Measurements from ENCODE around the gene CMTM6.

The CMTM6 gene

GRCh38 chr3:32510075-32510724, 7.5 kb upstream of the CMTM6 start:
- H3K27ac ChIP-seq = no peak overlapping the region
- no peak for TF ChIP-seq ZFX (IDR thresholded peaks at IDR 0.05)
- TF ChIP-seq CTCF (conservative IDR thresholded peaks at IDR 0.05) = peak; percentile 72

GRCh38 chr3:32508711-32509110, 6.1 kb upstream of the CMTM6 start:
- no peak overlapping the region for H3K27ac ChIP-seq
- TF ChIP-seq ZFX (IDR thresholded peaks at IDR 0.05) = no peak
- TF ChIP-seq CTCF (conservative IDR thresholded peaks at IDR 0.05) = no peak

GRCh38 chr3:32506466-32506865, 3.8 kb upstream of the CMTM6 start:
- TF ChIP-seq ZFX (IDR thresholded peaks at IDR 0.05) = no peak
- TF ChIP-seq CTCF (conservative IDR thresholded peaks at IDR 0.05) = no peak
- no peak overlapping the region for H3K27ac ChIP-seq

- peak overlapping the region; percentile 59; the same call in 1 of the 2 replicates for H3K27ac ChIP-seq
- TF ChIP-seq ZFX (IDR thresholded peaks at IDR 0.05) = no peak
- no peak for TF ChIP-seq CTCF (conservative IDR thresholded peaks at IDR 0.05)
Observed at GRCh38 chr3:32502946-32503286, 264 bp upstream of the CMTM6 start.

- TF ChIP-seq CTCF (conservative IDR thresholded peaks at IDR 0.05) (no peak), ZFX (IDR thresholded peaks at IDR 0.05) (no peak)
- peak overlapping the region; percentile 59; the same call in 1 of the 2 replicates for H3K27ac ChIP-seq
Observed at GRCh38 chr3:32501783-32502117, 902 bp downstream of the CMTM6 start.

- H3K27ac ChIP-seq = no peak overlapping the region
- TF ChIP-seq CTCF (conservative IDR thresholded peaks at IDR 0.05) (no peak), ZFX (IDR thresholded peaks at IDR 0.05) (no peak)
Observed at GRCh38 chr3:32500880-32501782, 1.5 kb downstream of the CMTM6 start.

GRCh38 chr3:32500231-32500630, 2.4 kb downstream of the CMTM6 start:
- H3K27ac ChIP-seq = no peak overlapping the region
- TF ChIP-seq ZFX (IDR thresholded peaks at IDR 0.05) = no peak
- no peak for TF ChIP-seq CTCF (conservative IDR thresholded peaks at IDR 0.05)
